B cell (primary cell): Measurements from ENCODE around the gene FAM151A. TPM values are rescaled to one million over a fixed set of nuclear protein-coding genes. Genes with fewer than 3 reads are reported as not detected.

ENCODE experiments used
- ATAC-seq: fragments of 200-7000 bp; cut with Tn5 transposase; one replicate; pipeline ENCODE4 v1.10.0; 2021; ENCODE audit warnings: low read depth, mild to moderate bottlenecking, moderate number of reproducible peaks, moderate library complexity
- CTCF ChIA-PET: fragments of 350-600 bp; sonication (Branson Sonifier 250); formaldehyde crosslinking; loops from one replicate; lab custom pipeline; 2021; ENCODE audit warnings: antibody characterized with exemption, inconsistent platforms; lab: Charles Lee
- POLR2A ChIA-PET: fragments of 350-600 bp; sonication (Branson Sonifier 250); formaldehyde crosslinking; loops from one replicate; lab custom pipeline; 2021; ENCODE audit warnings: antibody characterized with exemption; lab: Charles Lee
- DNase-seq: peaks from one replicate; pipeline ENCODE4 v3.0.0; 2013
- H2AFZ ChIP-seq: 2 replicates; pipeline ENCODE4 v1.6.1; 2012; ENCODE audit warnings: mild to moderate bottlenecking, low read depth, low read length; ENCODE audit not compliant: insufficient read depth, poor library complexity, severe bottlenecking
- H3K27ac ChIP-seq, 2 donors: 1 replicate in 1 of 2; 2 replicates in 1 of 2; pipeline ENCODE4 v1.5.1; 2012 to 2013; ENCODE audit warnings: low read length in 2 of 2, mild to moderate bottlenecking in 2 of 2, moderate library complexity in 1 of 2
- H3K27me3 ChIP-seq, 4 experiments: fragments of 200-600 bp in 1 of 4; sonication (generic) in 1 of 4; replicated peaks in 1 of 4; 1 replicate in 2 of 4; 2 replicates in 2 of 4; pipeline versions ENCODE4 v1.6.1 to v1.7.0; 2013 to 2016; ENCODE audit warnings: low read length in 3 of 4, mild to moderate bottlenecking in 2 of 4, mixed read lengths in 1 of 4, moderate library complexity in 1 of 4; ENCODE audit not compliant: insufficient read depth in 4 of 4, control insufficient read depth in 3 of 4; ENCODE audit errors: control extremely low read depth in 1 of 4
- H3K36me3 ChIP-seq, 2 experiments: replicated peaks in 1 of 2; 1 replicate in 1 of 2; 2 replicates in 1 of 2; pipeline versions ENCODE4 v1.6.1 to v1.7.1; 2013; ENCODE audit warnings: low read length in 1 of 2; ENCODE audit not compliant: insufficient read depth in 2 of 2, control insufficient read depth in 1 of 2; ENCODE audit errors: control extremely low read depth in 1 of 2, extremely low read depth in 1 of 2
- H3K4me1 ChIP-seq, 2 donors: fragments of 200-600 bp in 1 of 2; sonication (generic) in 1 of 2; 1 replicate in 1 of 2; 2 replicates in 1 of 2; pipeline versions ENCODE4 v1.5.1 to v1.6.1; 2013 to 2017; ENCODE audit warnings: low read length in 2 of 2; ENCODE audit not compliant: control insufficient read depth in 2 of 2, insufficient read depth in 2 of 2
- H3K4me2 ChIP-seq: replicated peaks from 2 replicates; pipeline ENCODE3; 2012; ENCODE audit warnings: mild to moderate bottlenecking, low read depth, low read length; ENCODE audit not compliant: poor library complexity, severe bottlenecking
- H3K4me3 ChIP-seq, 5 experiments: fragments of 200-600 bp in 1 of 5; sonication (generic) in 1 of 5; 1 replicate in 3 of 5; 2 replicates in 2 of 5; pipeline versions ENCODE4 v1.5.1 to v1.7.0; 2011 to 2016; ENCODE audit warnings: low read length in 4 of 5, mild to moderate bottlenecking in 4 of 5, low read depth in 2 of 5, control low read depth in 1 of 5, moderate library complexity in 1 of 5; ENCODE audit not compliant: insufficient read depth in 1 of 5; ENCODE audit errors: control extremely low read depth in 1 of 5, extremely low read depth in 1 of 5
- H3K79me2 ChIP-seq: fragments of 200-600 bp; sonication (generic); one replicate; pipeline ENCODE4 v1.6.0; 2016; ENCODE audit warnings: low read length; ENCODE audit not compliant: control insufficient read depth, insufficient read depth
- H3K9ac ChIP-seq: fragments of 200-600 bp; sonication (generic); 2 replicates; pipeline ENCODE4 v1.6.1; 2017; ENCODE audit warnings: mild to moderate bottlenecking, low read length, moderate library complexity
- H3K9me3 ChIP-seq, 3 donors: one replicate each; pipeline versions ENCODE4 v1.6.1 to v1.7.1; 2013; ENCODE audit warnings: low read length in 2 of 3; ENCODE audit not compliant: control insufficient read depth in 2 of 3, insufficient read depth in 1 of 3; ENCODE audit errors: control extremely low read depth in 1 of 3
- H4K20me1 ChIP-seq: 2 replicates; pipeline ENCODE4 v1.6.0; 2012; ENCODE audit warnings: mild to moderate bottlenecking, low read length; ENCODE audit not compliant: insufficient read depth, control insufficient read depth, poor library complexity, severe bottlenecking
- H3K27ac Mint-ChIP-seq: one replicate; pipeline ENCODE4 v1.8.0; 2021; ENCODE audit warnings: mixed read lengths
- H3K27me3 Mint-ChIP-seq: one replicate; pipeline ENCODE4 v1.8.0; 2021; ENCODE audit warnings: mixed read lengths
- H3K4me1 Mint-ChIP-seq: one replicate; pipeline ENCODE4 v1.8.0; 2021; ENCODE audit warnings: mixed read lengths
- H3K4me3 Mint-ChIP-seq: one replicate; pipeline ENCODE4 v1.8.0; 2021; ENCODE audit warnings: mixed read lengths
- H3K9me3 Mint-ChIP-seq: one replicate; pipeline ENCODE4 v1.8.0; 2022; ENCODE audit warnings: mixed read lengths; ENCODE audit not compliant: insufficient read depth
- EZH2 ChIP-seq: IDR thresholded peaks from 2 replicates; pipeline ENCODE4 v1.6.1; 2012; ENCODE audit warnings: borderline replicate concordance, low read depth, mild to moderate bottlenecking, moderate library complexity, low read length; ENCODE audit not compliant: insufficient read depth, poor library complexity, severe bottlenecking
- WGBS: methylation state at CpG from one replicate; pipeline ENCODE4 v1.1.5; 2013; ENCODE audit warnings: missing lambda C conversion rate; ENCODE audit not compliant: insufficient coverage; 5-methylcytosine and 5-hydroxymethylcytosine counted together
- intact Hi-C: fragments of 100-400 bp; cut with micrococcal nuclease; formaldehyde crosslinking; loops from one replicate; pipeline ENCODE4 v1.10.0; 2022
- polyA plus RNA-seq: library from polyadenylated mRNA; depleted of rRNA; stranded (reverse); fragments of >200 nt; gene quantifications from 2 replicates; pipeline ENCODE4 v1.2.3, GENCODE V29; 2012
- total RNA-seq, 2 donors: library from RNA; stranded (reverse); fragments of 120-200 nt in 1 of 2; gene quantifications; 1 replicate in 1 of 2; 2 replicates in 1 of 2; pipeline versions ENCODE4 v1.2.3 to v1.2.4, GENCODE V29; 2013 to 2022
- TF ChIP-seq, protein P1 (sequence below): fragments of 200-600 bp; IDR thresholded peaks from one replicate; pipeline ENCODE4 v1.8.0; 2022; ENCODE audit warnings: antibody characterized with exemption, mild to moderate bottlenecking

FAM151A gene
- total and polyA plus RNA-seq, 2 donors (not counting 1 experiment from before 2014, with no cell fraction given) = not detected

GRCh38 chr1:54580856-54581550 lies 42.3 kb downstream of the FAM151A start:
- Mint-ChIP-seq H3K27me3 (no peaks in the 10 kb centered on the region), H3K27ac (no peak overlapping the region), H3K9me3 (no peaks in the 10 kb centered on the region), H3K4me1 (no peaks in the 10 kb centered on the region), H3K4me3 (no peak overlapping the region)
- no peak for DNase-seq
- H3K4me3 ChIP-seq = no peak overlapping the region
- H3K36me3 ChIP-seq = no peaks in the 10 kb centered on the region
- no peaks in the 10 kb centered on the region for H4K20me1 ChIP-seq
- H3K4me1 ChIP-seq = no peaks in the 10 kb centered on the region
- WGBS = 82% methylated on average over 11 of the region's 11 CpGs
- ChIA-PET POLR2A (no interaction called here), CTCF (no interaction called here)
- H3K9me3 ChIP-seq = no peaks in the 10 kb centered on the region
- H3K4me2 ChIP-seq = no peak overlapping the region
- H3K79me2 ChIP-seq = no peaks in the 10 kb centered on the region
- H3K27me3 ChIP-seq = no peaks in the 10 kb centered on the region
- H3K27ac ChIP-seq = no peak overlapping the region
- no peak for TF ChIP-seq EZH2
- TF ChIP-seq, protein P1, sequence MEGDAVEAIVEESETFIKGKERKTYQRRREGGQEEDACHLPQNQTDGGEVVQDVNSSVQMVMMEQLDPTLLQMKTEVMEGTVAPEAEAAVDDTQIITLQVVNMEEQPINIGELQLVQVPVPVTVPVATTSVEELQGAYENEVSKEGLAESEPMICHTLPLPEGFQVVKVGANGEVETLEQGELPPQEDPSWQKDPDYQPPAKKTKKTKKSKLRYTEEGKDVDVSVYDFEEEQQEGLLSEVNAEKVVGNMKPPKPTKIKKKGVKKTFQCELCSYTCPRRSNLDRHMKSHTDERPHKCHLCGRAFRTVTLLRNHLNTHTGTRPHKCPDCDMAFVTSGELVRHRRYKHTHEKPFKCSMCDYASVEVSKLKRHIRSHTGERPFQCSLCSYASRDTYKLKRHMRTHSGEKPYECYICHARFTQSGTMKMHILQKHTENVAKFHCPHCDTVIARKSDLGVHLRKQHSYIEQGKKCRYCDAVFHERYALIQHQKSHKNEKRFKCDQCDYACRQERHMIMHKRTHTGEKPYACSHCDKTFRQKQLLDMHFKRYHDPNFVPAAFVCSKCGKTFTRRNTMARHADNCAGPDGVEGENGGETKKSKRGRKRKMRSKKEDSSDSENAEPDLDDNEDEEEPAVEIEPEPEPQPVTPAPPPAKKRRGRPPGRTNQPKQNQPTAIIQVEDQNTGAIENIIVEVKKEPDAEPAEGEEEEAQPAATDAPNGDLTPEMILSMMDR = no peak
- no peak for ATAC-seq
- H2AFZ ChIP-seq = no peak overlapping the region
- no peak overlapping the region for H3K9ac ChIP-seq
- intact Hi-C loops = no loop called here

DNA sequence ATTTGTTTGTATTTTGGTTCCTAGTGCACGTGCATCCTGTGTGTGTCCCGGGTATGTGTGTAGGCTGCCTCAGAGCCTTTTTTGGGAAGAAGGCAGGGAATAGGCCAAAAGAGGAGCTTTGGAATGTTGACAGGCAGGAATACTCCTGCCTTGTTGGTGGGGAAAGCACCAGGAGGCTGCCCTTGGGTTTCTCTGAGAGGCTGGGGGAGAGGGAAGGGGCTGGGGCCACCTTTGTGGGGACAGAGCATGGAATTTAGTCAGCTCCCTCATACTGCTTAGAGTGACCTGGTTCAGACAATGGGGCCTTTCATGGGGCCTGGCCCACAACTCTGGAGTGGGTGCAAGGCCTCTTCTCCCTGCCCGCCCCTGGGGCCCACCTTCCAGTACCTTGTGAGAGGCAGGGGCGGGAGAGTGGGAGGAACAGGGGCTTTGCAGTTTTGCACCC lies 44.0 kb downstream of the FAM151A start:
- Histone ChIP-seq H3K4me3 (no peak overlapping the region), H3K4me2 (no peak overlapping the region), H4K20me1 (no peaks in the 10 kb centered on the region), H2AFZ (no peak overlapping the region), H3K9me3 (no peaks in the 10 kb centered on the region), H3K36me3 (no peaks in the 10 kb centered on the region), H3K9ac (no peak overlapping the region), H3K4me1 (no peaks in the 10 kb centered on the region), H3K79me2 (no peaks in the 10 kb centered on the region), H3K27me3 (no peaks in the 10 kb centered on the region), H3K27ac (no peak overlapping the region)
- TF ChIP-seq EZH2 = no peak
- TF ChIP-seq, protein P1 = no peak
- POLR2A ChIA-PET = no interaction called here
- CTCF ChIA-PET = no interaction called here
- ATAC-seq (no peak), DNase-seq (no peak)
- Mint-ChIP-seq H3K9me3 (no peaks in the 10 kb centered on the region), H3K4me1 (no peaks in the 10 kb centered on the region), H3K27me3 (no peaks in the 10 kb centered on the region), H3K4me3 (no peak overlapping the region), H3K27ac (no peak overlapping the region)
- intact Hi-C loops = no loop called here
- WGBS = 95% methylated on average over 4 of the region's 4 CpGs
